ENCODE results near the gene MICOS13.
A peak's percentile ranks its signal among the peaks of the same experiment; 100 is the strongest.

- TF ChIP-seq CTCF (conservative IDR thresholded peaks at IDR 0.05) = no peak
- peak; percentile 24; the same call in 1 of the 2 replicates for TF ChIP-seq ZFX (IDR thresholded peaks at IDR 0.05)
These were observed 13.2 kb upstream of the MICOS13 start for GRCh38 chr19:5693195-5694166.
